DMS153 treated with DMSO at 0.1 percent for 48 hours (cell line): ENCODE measurements around the gene AMMECR1L.
"Not testable (repeated sequence)": the region's sequence is repeated elsewhere in the genome, so short reads cannot be mapped to it uniquely, and the experiment has no call there.

ENCODE experiments used
- DNase-seq: peaks from one replicate; lab custom pipeline; 2025; ENCODE audit not compliant: unreplicated experiment; lab: John Stamatoyannopoulos, UW

AMMECR1L gene

GRCh38 chr2:127843677-127844076, 42.1 kb downstream of the AMMECR1L start:
- no peak for DNase-seq

GRCh38 chr2:127841466-127842178, 44.1 kb downstream of the AMMECR1L start:
- DNase-seq: no peak

DNA sequence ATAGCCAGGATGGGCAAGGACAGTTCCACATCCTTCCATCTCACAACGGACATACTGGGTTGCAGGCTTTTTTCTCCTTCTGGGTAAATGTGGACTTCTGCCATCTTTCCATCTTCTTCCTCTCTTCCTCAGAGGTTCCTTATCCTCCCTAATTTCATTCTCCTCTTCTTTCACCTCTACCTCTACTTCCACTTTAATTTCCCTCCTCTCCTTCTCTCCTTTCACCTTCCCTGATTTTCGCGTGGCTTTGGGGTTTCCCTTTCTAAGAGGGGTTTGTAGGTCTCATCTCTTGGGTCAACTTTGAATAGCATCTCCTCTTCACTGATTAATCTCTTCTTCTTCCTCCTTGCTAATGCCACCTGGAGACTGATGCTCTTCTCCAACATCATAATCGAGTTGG, 44.9 kb downstream of the AMMECR1L start:
- DNase-seq: no peak

DNA sequence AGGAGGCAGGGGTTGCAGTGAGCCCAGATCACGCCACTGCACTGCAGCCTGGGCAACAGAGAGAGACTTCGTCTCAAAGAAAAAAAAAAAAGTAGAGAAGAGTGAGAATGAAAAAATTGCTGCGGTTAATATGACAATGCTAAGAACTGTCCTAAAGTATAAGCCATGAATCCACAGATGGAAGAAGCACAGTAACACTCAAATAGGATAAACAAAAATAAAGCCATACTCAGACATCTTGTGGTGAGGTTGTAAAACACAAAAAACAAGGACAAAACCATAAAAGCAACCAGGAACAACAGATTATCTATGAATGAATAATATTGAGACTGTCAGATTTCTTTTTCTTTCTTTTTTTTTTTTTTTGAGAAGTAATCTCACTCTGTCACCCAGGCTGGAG, 50.8 kb downstream of the AMMECR1L start:
- DNase-seq: no peak

DNA sequence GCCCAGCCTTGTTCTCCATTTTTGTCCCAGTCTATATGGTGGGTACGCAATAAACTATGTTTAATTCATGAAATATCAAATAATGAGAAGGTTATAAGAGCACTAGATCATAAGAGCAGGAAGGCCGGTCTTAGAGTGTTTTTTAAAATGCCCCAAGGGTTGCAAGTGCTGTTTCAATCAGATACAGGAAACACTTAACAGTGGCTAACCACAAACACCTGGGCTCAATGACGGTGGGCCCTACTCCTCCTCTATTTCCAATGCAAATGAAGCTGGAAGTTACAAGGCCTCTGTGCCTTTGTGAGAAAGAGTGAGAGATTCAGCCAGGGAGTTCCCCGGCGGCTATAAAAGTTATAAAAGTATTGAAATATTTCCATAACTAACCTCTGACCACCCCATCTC, 55.9 kb downstream of the AMMECR1L start:
- peak; percentile 9 for DNase-seq

GRCh38 chr2:127826708-127827107, 59.0 kb downstream of the AMMECR1L start:
- not testable (repeated sequence) for DNase-seq

- no peak for DNase-seq
These were observed 59.7 kb downstream of the AMMECR1L start for GRCh38 chr2:127826047-127826446.

DNA sequence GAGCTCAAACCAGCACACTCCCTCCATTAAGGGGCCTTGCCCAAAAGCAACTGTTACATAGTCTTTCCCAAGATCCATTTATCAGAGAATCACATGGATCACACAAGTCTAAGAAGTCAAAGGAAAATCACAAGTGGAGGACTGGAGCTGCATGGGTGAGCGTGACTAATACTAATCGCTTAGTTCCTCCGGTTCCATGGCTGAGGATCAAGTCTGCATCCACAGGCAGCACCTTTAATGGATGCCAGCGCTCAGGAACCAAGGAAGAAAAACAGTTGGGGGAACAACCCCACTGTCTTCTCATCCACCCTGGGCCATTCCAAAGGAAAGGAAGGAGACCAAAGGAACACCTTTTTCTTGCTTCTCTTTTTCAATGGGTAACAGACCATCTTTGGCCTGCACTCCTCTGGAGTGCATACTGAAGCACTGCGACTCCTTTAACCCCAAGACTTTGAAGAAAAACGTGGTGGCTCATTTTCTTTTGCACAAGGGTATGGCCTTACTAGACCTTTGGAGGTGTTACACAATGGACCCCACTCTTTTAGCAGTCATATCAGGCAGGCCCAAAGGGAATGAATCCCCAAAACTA, 65.6 kb downstream of the AMMECR1L start:
- DNase-seq: no peak

DNA sequence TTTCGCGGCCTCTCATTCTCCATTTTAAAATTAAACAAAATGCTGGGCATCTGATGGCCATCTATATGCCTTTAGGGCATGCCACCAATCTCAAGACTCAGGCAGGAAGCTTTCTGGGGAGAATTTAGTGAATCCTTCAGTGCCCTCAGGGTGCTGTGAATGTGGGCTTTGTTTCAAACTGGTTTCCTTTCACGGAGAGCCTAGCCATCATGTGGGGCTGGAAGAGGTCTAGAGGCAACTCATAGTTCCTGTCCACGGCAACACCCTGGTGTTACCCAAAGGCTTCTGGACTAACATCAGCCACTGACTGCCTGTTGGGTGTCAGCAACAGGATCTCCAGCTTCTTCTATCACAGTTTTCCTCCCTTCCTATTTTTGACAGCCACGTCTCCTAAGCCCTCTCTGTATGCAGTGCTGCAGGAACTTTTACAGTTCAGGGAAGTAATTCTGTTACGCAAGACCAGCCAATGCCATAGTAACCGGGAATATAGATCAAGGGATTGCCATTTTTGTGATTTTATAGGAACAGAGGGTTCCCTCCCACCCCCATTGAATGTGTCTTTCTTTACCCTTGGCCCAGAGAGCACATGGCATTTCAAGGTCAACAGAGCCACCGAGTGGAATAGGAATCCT, 66.8 kb downstream of the AMMECR1L start:
- DNase-seq: no peak

GRCh38 chr2:127818241-127818640, 67.5 kb downstream of the AMMECR1L start:
- DNase-seq: no peak

- DNase-seq: no peak
These were observed 71.1 kb downstream of the AMMECR1L start for GRCh38 chr2:127814677-127815076.

GRCh38 chr2:127812441-127812840, 73.3 kb downstream of the AMMECR1L start:
- not testable (repeated sequence) for DNase-seq
